GM23338 (cell line): ENCODE measurements around the gene SLC17A5. TPM values are rescaled to one million over a fixed set of nuclear protein-coding genes. Genes with fewer than 3 reads are reported as not detected.

Source experiments
- ATAC-seq: fragments of 200-7000 bp; cut with Tn5 transposase; 3 replicates; pipeline ENCODE4 v1.9.1; 2020
- DNase-seq: peaks from one replicate; pipeline ENCODE4 v3.0.0-alpha.2; 2015; ENCODE audit warnings: low spot score
- H2AFZ ChIP-seq: fragments of 200-600 bp; sonication (generic); 2 replicates; pipeline ENCODE4 v1.8.0; 2016; ENCODE audit warnings: antibody characterized with exemption, mild to moderate bottlenecking, moderate library complexity
- H3F3A ChIP-seq: fragments of 200-600 bp; sonication (generic); replicated peaks from 2 replicates; pipeline ENCODE4 v1.8.0; 2017; ENCODE audit warnings: antibody characterized with exemption, mixed run types, low read depth
- H3K27ac ChIP-seq: fragments of 200-600 bp; sonication (generic); 2 replicates; pipeline ENCODE4 v1.6.1; 2016; ENCODE audit warnings: low read depth
- H3K27me3 ChIP-seq: fragments of 200-600 bp; sonication (generic); 2 replicates; pipeline ENCODE4 v1.8.0; 2016; ENCODE audit warnings: mild to moderate bottlenecking, mixed run types, moderate library complexity; ENCODE audit not compliant: insufficient read depth
- H3K36me3 ChIP-seq: fragments of 200-600 bp; sonication (generic); 2 replicates; pipeline ENCODE4 v1.8.0; 2016; ENCODE audit warnings: mild to moderate bottlenecking; ENCODE audit not compliant: insufficient read depth
- H3K4me1 ChIP-seq: fragments of 200-600 bp; sonication (generic); 2 replicates; pipeline ENCODE4 v1.8.0; 2016; ENCODE audit warnings: mild to moderate bottlenecking, moderate library complexity; ENCODE audit not compliant: insufficient read depth
- H3K4me2 ChIP-seq: fragments of 200-600 bp; sonication (generic); 2 replicates; pipeline ENCODE4 v1.7.1; 2017; ENCODE audit warnings: mixed run types
- H3K4me3 ChIP-seq: fragments of 200-600 bp; sonication (generic); 2 replicates; pipeline ENCODE4 v1.6.1; 2016; ENCODE audit warnings: mixed run types
- H3K79me2 ChIP-seq: fragments of 200-600 bp; sonication (generic); replicated peaks from 2 replicates; pipeline ENCODE4 v1.8.0; 2017; ENCODE audit warnings: mild to moderate bottlenecking; ENCODE audit not compliant: insufficient read depth
- H3K9me2 ChIP-seq: fragments of 200-600 bp; sonication (generic); 2 replicates; pipeline ENCODE4 v1.8.0; 2017; ENCODE audit not compliant: insufficient read depth
- H4K20me1 ChIP-seq: fragments of 200-600 bp; sonication (generic); replicated peaks from 2 replicates; pipeline ENCODE4 v1.8.0; 2017; ENCODE audit warnings: mild to moderate bottlenecking; ENCODE audit not compliant: insufficient read depth
- H3K27ac Mint-ChIP-seq: 2 replicates; pipeline ENCODE4 v1.8.0; 2020; ENCODE audit warnings: inconsistent platforms, mild to moderate bottlenecking, moderate library complexity, mixed read lengths
- H3K27me3 Mint-ChIP-seq: 3 replicates; pipeline ENCODE4 v1.8.0; 2022; ENCODE audit warnings: low read depth, mild to moderate bottlenecking, moderate library complexity, mixed read lengths, inconsistent platforms; ENCODE audit not compliant: insufficient read depth, poor library complexity
- H3K36me3 Mint-ChIP-seq: 3 replicates; pipeline ENCODE4 v1.8.0; 2021; ENCODE audit warnings: low read depth, mild to moderate bottlenecking, inconsistent platforms, moderate library complexity, mixed read lengths
- H3K4me1 Mint-ChIP-seq: 3 replicates; pipeline ENCODE4 v1.8.0; 2020; ENCODE audit warnings: mild to moderate bottlenecking, inconsistent platforms, mixed read lengths
- H3K4me3 Mint-ChIP-seq: 3 replicates; pipeline ENCODE4 v1.8.0; 2021; ENCODE audit warnings: moderate library complexity, mild to moderate bottlenecking, inconsistent platforms, mixed read lengths
- H3K9me3 Mint-ChIP-seq: 3 replicates; pipeline ENCODE4 v1.8.0; 2020; ENCODE audit warnings: moderate library complexity, mild to moderate bottlenecking, inconsistent platforms, mixed read lengths
- CREB1 ChIP-seq: fragments of 250-450 bp; sonication (Bioruptor Pico); IDR thresholded peaks from 2 replicates; pipeline ENCODE4 v1.5.0; 2020; ENCODE audit warnings: low read depth, mild to moderate bottlenecking, moderate library complexity
- EZH2 ChIP-seq: fragments of 200-600 bp; sonication (generic); IDR thresholded peaks from one replicate; pipeline ENCODE4 v1.8.0; 2017; ENCODE audit warnings: antibody characterized with exemption, mild to moderate bottlenecking, low read depth; ENCODE audit not compliant: unreplicated experiment
- EZH2phosphoT487 ChIP-seq: fragments of 200-600 bp; sonication (generic); IDR thresholded peaks from one replicate; pipeline ENCODE4 v1.8.1; 2018; ENCODE audit warnings: antibody characterized with exemption; ENCODE audit not compliant: unreplicated experiment
- JUNB ChIP-seq: IDR thresholded peaks from one replicate; pipeline ENCODE4 v1.6.1; 2016; ENCODE audit warnings: antibody characterized with exemption; ENCODE audit not compliant: unreplicated experiment
- NANOG ChIP-seq: IDR thresholded peaks from 2 replicates; pipeline ENCODE4 v1.6.1; 2016; ENCODE audit warnings: antibody characterized with exemption, borderline replicate concordance
- POLR2AphosphoS5 ChIP-seq: IDR thresholded peaks from 2 replicates; pipeline ENCODE4 v1.6.1; 2016; ENCODE audit warnings: antibody characterized with exemption, low read depth
- STAT1 ChIP-seq: IDR thresholded peaks from one replicate; pipeline ENCODE4 v1.6.1; 2016; ENCODE audit warnings: antibody characterized with exemption; ENCODE audit not compliant: unreplicated experiment
- ZNF114 ChIP-seq: fragments of 250-450 bp; sonication (Bioruptor Pico); IDR thresholded peaks from 2 replicates; pipeline ENCODE4 v1.5.0; 2020; ENCODE audit warnings: mild to moderate bottlenecking, moderate library complexity
- ZNF331 ChIP-seq: fragments of 250-450 bp; sonication (Bioruptor Pico); IDR thresholded peaks from 2 replicates; pipeline ENCODE4 v1.5.0; 2020; ENCODE audit warnings: low read depth, mild to moderate bottlenecking, moderate library complexity
- polyA plus RNA-seq: library from polyadenylated mRNA; unstranded; fragments of >200 nt; fragmentation: Nextera tagmentation; extraction: Ambion mirVana; gene quantifications from 2 replicates; pipeline ENCODE4 v1.2.1, GENCODE V29; 2016
- total RNA-seq: library from RNA; depleted of rRNA; stranded (reverse); fragments of >200 nt; shearing (Covaris generic); gene quantifications from 2 replicates; pipeline ENCODE4 v1.2.3, GENCODE V29; 2014
- TF ChIP-seq, protein P1 (sequence below): IDR thresholded peaks from one replicate; pipeline ENCODE4 v1.6.1; 2018; ENCODE audit warnings: antibody characterized with exemption; ENCODE audit not compliant: unreplicated experiment
- TF ChIP-seq, protein P2 (sequence below), 2 experiments: fragments of 200-600 bp in 1 of 2; sonication (generic) in 1 of 2; conservative IDR thresholded peaks; 2 replicates each; pipeline versions ENCODE4 v1.5.1 to v1.6.1; 2016 to 2017; ENCODE audit warnings: antibody characterized with exemption in 2 of 2, low read depth in 2 of 2, mild to moderate bottlenecking in 2 of 2, moderate library complexity in 1 of 2
- TF ChIP-seq, protein P3 (sequence below): IDR thresholded peaks from 2 replicates; pipeline ENCODE4 v1.6.1; 2016; ENCODE audit warnings: antibody characterized with exemption
- TF ChIP-seq, protein P4 (sequence below): fragments of 250-450 bp; sonication (Bioruptor Pico); IDR thresholded peaks from 2 replicates; pipeline ENCODE4 v1.5.0; 2020; ENCODE audit warnings: mild to moderate bottlenecking, moderate library complexity

The SLC17A5 gene
- total and polyA plus RNA-seq, 2 experiments from 2014 or later, result 9.2 to 17.7 TPM

DNA sequence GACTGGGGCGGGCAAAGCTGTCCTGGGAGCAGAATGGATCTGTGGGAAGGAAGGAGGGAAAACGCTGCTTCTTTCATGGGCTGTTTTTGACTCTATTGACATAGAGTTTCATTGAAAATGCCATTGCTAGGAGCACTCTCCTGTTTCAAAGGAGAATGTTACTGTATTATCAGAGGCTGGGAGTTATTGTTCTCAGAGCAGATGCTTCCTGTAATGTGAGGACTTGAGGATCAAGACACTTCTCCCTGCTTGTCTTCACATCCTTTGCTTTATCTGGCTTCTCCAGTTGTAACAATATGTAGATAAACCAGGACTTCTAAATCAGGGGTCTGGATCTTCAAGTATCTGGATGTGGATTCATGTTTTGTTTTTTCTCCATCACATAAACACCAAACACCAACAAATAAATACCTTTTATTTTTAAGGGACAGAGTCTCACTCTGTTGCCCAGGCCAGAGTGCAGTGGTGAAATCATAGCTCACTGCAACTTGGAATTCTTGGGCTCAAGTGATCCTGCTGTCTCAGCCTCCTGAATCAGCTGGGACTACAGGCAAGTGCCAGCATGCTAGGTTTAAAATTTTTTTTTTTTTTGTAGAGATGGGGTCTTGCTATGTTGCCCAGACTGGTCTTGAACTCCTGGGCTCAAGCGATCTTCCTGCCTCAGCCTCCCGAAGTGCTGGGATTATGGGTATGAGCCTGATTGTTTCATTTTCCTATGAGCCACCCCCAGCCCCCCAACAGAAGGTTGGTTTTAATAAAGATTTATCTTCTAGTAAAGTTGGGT is 46.1 kb upstream of the SLC17A5 start:
- Histone ChIP-seq H3F3A (no peaks in the 10 kb centered on the region), H3K36me3 (no peaks in the 10 kb centered on the region; the same call in 1 of the 2 replicates), H3K27me3 (peaks cover 6% of the 10 kb centered on the region; the same call in 1 of the 2 replicates), H3K4me2 (no peak overlapping the region), H2AFZ (no peak overlapping the region), H3K9me2 (no peaks in the 10 kb centered on the region), H3K27ac (no peak overlapping the region), H3K4me1 (peaks cover 16% of the 10 kb centered on the region), H4K20me1 (no peaks in the 10 kb centered on the region), H3K79me2 (no peaks in the 10 kb centered on the region), H3K4me3 (no peak overlapping the region)
- ATAC-seq, result no peak
- peaks cover 23% of the 10 kb centered on the region for H3K4me1 Mint-ChIP-seq
- H3K4me3 Mint-ChIP-seq, result no peak overlapping the region
- no peaks in the 10 kb centered on the region for H3K9me3 Mint-ChIP-seq
- no peak for TF ChIP-seq STAT1
- TF ChIP-seq ZNF114, result no peak
- TF ChIP-seq, protein P1, sequence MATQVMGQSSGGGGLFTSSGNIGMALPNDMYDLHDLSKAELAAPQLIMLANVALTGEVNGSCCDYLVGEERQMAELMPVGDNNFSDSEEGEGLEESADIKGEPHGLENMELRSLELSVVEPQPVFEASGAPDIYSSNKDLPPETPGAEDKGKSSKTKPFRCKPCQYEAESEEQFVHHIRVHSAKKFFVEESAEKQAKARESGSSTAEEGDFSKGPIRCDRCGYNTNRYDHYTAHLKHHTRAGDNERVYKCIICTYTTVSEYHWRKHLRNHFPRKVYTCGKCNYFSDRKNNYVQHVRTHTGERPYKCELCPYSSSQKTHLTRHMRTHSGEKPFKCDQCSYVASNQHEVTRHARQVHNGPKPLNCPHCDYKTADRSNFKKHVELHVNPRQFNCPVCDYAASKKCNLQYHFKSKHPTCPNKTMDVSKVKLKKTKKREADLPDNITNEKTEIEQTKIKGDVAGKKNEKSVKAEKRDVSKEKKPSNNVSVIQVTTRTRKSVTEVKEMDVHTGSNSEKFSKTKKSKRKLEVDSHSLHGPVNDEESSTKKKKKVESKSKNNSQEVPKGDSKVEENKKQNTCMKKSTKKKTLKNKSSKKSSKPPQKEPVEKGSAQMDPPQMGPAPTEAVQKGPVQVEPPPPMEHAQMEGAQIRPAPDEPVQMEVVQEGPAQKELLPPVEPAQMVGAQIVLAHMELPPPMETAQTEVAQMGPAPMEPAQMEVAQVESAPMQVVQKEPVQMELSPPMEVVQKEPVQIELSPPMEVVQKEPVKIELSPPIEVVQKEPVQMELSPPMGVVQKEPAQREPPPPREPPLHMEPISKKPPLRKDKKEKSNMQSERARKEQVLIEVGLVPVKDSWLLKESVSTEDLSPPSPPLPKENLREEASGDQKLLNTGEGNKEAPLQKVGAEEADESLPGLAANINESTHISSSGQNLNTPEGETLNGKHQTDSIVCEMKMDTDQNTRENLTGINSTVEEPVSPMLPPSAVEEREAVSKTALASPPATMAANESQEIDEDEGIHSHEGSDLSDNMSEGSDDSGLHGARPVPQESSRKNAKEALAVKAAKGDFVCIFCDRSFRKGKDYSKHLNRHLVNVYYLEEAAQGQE, result no peak
- TF ChIP-seq EZH2, result no peak
- TF ChIP-seq JUNB, result no peak
- no peak for TF ChIP-seq ZNF331 (CRISPR knock-in tag)
- TF ChIP-seq EZH2phosphoT487, result no peak
- TF ChIP-seq CREB1 (CRISPR knock-in tag), result no peak
- TF ChIP-seq NANOG, result no peak
- TF ChIP-seq POLR2AphosphoS5, result no peak
- TF ChIP-seq, protein P2, sequence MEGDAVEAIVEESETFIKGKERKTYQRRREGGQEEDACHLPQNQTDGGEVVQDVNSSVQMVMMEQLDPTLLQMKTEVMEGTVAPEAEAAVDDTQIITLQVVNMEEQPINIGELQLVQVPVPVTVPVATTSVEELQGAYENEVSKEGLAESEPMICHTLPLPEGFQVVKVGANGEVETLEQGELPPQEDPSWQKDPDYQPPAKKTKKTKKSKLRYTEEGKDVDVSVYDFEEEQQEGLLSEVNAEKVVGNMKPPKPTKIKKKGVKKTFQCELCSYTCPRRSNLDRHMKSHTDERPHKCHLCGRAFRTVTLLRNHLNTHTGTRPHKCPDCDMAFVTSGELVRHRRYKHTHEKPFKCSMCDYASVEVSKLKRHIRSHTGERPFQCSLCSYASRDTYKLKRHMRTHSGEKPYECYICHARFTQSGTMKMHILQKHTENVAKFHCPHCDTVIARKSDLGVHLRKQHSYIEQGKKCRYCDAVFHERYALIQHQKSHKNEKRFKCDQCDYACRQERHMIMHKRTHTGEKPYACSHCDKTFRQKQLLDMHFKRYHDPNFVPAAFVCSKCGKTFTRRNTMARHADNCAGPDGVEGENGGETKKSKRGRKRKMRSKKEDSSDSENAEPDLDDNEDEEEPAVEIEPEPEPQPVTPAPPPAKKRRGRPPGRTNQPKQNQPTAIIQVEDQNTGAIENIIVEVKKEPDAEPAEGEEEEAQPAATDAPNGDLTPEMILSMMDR (conservative IDR thresholded peaks at IDR 0.05; ENCODE audit: low read depth in 2 of 2), result no peak
- TF ChIP-seq, protein P3, sequence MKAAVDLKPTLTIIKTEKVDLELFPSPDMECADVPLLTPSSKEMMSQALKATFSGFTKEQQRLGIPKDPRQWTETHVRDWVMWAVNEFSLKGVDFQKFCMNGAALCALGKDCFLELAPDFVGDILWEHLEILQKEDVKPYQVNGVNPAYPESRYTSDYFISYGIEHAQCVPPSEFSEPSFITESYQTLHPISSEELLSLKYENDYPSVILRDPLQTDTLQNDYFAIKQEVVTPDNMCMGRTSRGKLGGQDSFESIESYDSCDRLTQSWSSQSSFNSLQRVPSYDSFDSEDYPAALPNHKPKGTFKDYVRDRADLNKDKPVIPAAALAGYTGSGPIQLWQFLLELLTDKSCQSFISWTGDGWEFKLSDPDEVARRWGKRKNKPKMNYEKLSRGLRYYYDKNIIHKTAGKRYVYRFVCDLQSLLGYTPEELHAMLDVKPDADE, result no peak
- TF ChIP-seq, protein P4, sequence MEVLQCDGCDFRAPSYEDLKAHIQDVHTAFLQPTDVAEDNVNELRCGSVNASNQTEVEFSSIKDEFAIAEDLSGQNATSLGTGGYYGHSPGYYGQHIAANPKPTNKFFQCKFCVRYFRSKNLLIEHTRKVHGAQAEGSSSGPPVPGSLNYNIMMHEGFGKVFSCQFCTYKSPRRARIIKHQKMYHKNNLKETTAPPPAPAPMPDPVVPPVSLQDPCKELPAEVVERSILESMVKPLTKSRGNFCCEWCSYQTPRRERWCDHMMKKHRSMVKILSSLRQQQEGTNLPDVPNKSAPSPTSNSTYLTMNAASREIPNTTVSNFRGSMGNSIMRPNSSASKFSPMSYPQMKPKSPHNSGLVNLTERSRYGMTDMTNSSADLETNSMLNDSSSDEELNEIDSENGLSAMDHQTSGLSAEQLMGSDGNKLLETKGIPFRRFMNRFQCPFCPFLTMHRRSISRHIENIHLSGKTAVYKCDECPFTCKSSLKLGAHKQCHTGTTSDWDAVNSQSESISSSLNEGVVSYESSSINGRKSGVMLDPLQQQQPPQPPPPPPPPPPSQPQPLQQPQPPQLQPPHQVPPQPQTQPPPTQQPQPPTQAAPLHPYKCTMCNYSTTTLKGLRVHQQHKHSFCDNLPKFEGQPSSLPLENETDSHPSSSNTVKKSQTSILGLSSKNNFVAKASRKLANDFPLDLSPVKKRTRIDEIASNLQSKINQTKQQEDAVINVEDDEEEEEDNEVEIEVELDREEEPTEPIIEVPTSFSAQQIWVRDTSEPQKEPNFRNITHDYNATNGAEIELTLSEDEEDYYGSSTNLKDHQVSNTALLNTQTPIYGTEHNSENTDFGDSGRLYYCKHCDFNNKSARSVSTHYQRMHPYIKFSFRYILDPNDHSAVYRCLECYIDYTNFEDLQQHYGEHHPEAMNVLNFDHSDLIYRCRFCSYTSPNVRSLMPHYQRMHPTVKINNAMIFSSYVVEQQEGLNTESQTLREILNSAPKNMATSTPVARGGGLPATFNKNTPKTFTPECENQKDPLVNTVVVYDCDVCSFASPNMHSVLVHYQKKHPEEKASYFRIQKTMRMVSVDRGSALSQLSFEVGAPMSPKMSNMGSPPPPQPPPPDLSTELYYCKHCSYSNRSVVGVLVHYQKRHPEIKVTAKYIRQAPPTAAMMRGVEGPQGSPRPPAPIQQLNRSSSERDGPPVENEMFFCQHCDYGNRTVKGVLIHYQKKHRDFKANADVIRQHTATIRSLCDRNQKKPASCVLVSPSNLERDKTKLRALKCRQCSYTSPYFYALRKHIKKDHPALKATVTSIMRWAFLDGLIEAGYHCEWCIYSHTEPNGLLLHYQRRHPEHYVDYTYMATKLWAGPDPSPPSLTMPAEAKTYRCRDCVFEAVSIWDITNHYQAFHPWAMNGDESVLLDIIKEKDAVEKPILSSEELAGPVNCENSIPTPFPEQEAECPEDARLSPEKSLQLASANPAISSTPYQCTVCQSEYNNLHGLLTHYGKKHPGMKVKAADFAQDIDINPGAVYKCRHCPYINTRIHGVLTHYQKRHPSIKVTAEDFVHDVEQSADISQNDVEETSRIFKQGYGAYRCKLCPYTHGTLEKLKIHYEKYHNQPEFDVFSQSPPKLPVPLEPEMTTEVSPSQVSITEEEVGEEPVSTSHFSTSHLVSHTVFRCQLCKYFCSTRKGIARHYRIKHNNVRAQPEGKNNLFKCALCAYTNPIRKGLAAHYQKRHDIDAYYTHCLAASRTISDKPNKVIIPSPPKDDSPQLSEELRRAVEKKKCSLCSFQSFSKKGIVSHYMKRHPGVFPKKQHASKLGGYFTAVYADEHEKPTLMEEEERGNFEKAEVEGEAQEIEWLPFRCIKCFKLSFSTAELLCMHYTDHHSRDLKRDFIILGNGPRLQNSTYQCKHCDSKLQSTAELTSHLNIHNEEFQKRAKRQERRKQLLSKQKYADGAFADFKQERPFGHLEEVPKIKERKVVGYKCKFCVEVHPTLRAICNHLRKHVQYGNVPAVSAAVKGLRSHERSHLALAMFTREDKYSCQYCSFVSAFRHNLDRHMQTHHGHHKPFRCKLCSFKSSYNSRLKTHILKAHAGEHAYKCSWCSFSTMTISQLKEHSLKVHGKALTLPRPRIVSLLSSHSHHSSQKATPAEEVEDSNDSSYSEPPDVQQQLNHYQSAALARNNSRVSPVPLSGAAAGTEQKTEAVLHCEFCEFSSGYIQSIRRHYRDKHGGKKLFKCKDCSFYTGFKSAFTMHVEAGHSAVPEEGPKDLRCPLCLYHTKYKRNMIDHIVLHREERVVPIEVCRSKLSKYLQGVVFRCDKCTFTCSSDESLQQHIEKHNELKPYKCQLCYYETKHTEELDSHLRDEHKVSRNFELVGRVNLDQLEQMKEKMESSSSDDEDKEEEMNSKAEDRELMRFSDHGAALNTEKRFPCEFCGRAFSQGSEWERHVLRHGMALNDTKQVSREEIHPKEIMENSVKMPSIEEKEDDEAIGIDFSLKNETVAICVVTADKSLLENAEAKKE (CRISPR knock-in tag), result no peak
- H3K27me3 Mint-ChIP-seq, result peaks cover 6% of the 10 kb centered on the region
- H3K36me3 Mint-ChIP-seq, result no peaks in the 10 kb centered on the region
- DNase-seq, result no peak
- H3K27ac Mint-ChIP-seq, result no peak overlapping the region
